GM21737 (cell line): ENCODE measurements around the gene MNAT1.

ENCODE experiments used
- ATAC-seq: cut with Tn5 transposase; IDR thresholded peaks from one replicate; pipeline ENCODE4 v1.9.1; 2021; ENCODE audit warnings: mild to moderate bottlenecking, moderate library complexity; ENCODE audit not compliant: unreplicated experiment

Gene MNAT1

GRCh38 chr14:60956632-60957031 is 222.1 kb downstream of the MNAT1 start:
- ATAC-seq: no peak

GRCh38 chr14:60958146-60958545 is 223.6 kb downstream of the MNAT1 start:
- no peak for ATAC-seq

- no peak for ATAC-seq
Measured at GRCh38 chr14:60963761-60964160, 229.2 kb downstream of the MNAT1 start.

GRCh38 chr14:60964904-60965303 is 230.3 kb downstream of the MNAT1 start:
- no peak for ATAC-seq

- no peak for ATAC-seq
Measured at GRCh38 chr14:60965402-60965801, 230.8 kb downstream of the MNAT1 start.

- no peak for ATAC-seq
Measured at GRCh38 chr14:60968099-60968498, 233.5 kb downstream of the MNAT1 start.

- ATAC-seq: no peak
Measured at GRCh38 chr14:60968671-60969070, 234.1 kb downstream of the MNAT1 start.

GRCh38 chr14:60970146-60970545 is 235.6 kb downstream of the MNAT1 start:
- ATAC-seq: no peak

GRCh38 chr14:60971271-60971670 is 236.7 kb downstream of the MNAT1 start:
- no peak for ATAC-seq

GRCh38 chr14:60972295-60972694 is 237.7 kb downstream of the MNAT1 start:
- no peak for ATAC-seq

GRCh38 chr14:60973070-60973469 is 238.5 kb downstream of the MNAT1 start:
- no peak for ATAC-seq

- ATAC-seq: no peak
Measured at GRCh38 chr14:60974090-60974651, 239.6 kb downstream of the MNAT1 start.

- no peak for ATAC-seq
Measured at GRCh38 chr14:60975551-60975950, 241.0 kb downstream of the MNAT1 start.

- ATAC-seq: no peak
Measured at GRCh38 chr14:60977847-60978246, 243.3 kb downstream of the MNAT1 start.

GRCh38 chr14:60980811-60981632 is 246.5 kb downstream of the MNAT1 start, which contains the start of the genes SLC38A6 and TRMT5:
Gene SLC38A6 (plus strand): TSS chr14:60981245. CDS start chr14:60981278, 33 bp downstream.
Gene TRMT5 (minus strand): TSS chr14:60981079. CDS start chr14:60980973, 106 bp downstream.
- ATAC-seq: peak; percentile 87

GRCh38 chr14:60981633-60982455 is 247.3 kb downstream of the MNAT1 start:
- ATAC-seq: no peak

GRCh38 chr14:60984196-60984595 is 249.6 kb downstream of the MNAT1 start:
- ATAC-seq: no peak

GRCh38 chr14:60986500-60986899 is 251.9 kb downstream of the MNAT1 start:
- ATAC-seq: no peak

GRCh38 chr14:60989599-60989998 is 255.0 kb downstream of the MNAT1 start:
- no peak for ATAC-seq

- ATAC-seq: no peak
Measured at GRCh38 chr14:60998617-60999016, 264.1 kb downstream of the MNAT1 start.

GRCh38 chr14:60999536-60999935 is 265.0 kb downstream of the MNAT1 start:
- no peak for ATAC-seq
